Caki2 (cell line): Measurements from ENCODE around the gene ZNF586. TPM values are rescaled to one million over a fixed set of nuclear protein-coding genes. Genes with fewer than 3 reads are reported as not detected.
"Not testable (repeated sequence)": the region's sequence is repeated elsewhere in the genome, so short reads cannot be mapped to it uniquely, and the experiment has no call there.

Source experiments
- DNase-seq: peaks from one replicate; pipeline ENCODE4 v3.0.0-alpha.2; 2015; ENCODE audit warnings: low read depth
- in situ Hi-C: cut with HindIII; loops from 2 replicates; pipeline ENCODE4 v1.10.0; 2016; ENCODE audit warnings: low sequenced_read_pairs, low pct_unique_long_range_greater_than_20kb, mixed read lengths
- total RNA-seq: library from RNA; depleted of rRNA; stranded (reverse); fragments of >200 nt; shearing (Covaris generic); gene quantifications from 2 replicates; pipeline ENCODE4 v1.2.3, GENCODE V29; 2014; ENCODE audit warnings: low replicate concordance; rRNA removed

ZNF586 gene
- total RNA-seq, 1 experiment from 2014 or later = 18.7 TPM

DNA sequence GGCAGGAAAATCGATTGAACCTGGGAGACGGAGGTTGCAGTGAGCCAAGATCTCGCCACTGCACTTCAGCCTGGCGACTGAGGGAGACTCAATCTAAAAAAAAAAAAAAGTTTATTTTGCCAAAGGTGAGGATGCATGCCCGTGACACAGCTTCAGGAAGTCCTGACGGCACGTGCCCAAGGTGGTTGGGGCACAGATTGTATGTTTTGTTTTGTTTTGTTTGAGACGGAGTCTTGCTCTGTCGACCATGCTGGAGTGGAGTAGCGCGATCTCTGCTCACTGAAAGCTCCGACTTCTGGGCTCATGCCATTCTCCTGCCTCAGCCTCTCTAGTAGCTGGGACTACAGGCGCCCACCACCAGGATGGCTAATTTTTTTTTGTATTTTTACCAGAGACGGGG, 48.5 kb downstream of the ZNF586 start:
- in situ Hi-C loops = no loop called here
- DNase-seq = no peak

DNA sequence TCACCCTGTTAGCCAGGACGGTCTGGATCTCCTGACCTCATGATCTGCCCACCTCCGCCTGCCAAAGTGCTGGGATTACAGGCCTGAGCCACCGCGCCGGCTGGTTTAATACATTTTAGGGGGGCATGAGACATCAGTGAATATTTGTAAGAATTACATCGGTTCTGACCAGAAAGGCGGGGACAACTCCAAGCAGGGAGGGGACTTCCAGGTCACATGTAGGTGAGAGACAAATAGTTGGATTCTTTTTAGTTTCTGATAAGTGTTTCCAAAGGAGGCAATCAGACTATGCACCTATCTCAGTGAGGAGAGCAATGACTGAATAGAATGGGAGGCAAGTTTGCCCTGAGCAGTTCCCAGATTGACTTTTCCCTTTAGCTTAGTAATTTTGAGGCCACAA, 48.9 kb downstream of the ZNF586 start:
- no peak for DNase-seq
- in situ Hi-C loops = no loop called here

DNA sequence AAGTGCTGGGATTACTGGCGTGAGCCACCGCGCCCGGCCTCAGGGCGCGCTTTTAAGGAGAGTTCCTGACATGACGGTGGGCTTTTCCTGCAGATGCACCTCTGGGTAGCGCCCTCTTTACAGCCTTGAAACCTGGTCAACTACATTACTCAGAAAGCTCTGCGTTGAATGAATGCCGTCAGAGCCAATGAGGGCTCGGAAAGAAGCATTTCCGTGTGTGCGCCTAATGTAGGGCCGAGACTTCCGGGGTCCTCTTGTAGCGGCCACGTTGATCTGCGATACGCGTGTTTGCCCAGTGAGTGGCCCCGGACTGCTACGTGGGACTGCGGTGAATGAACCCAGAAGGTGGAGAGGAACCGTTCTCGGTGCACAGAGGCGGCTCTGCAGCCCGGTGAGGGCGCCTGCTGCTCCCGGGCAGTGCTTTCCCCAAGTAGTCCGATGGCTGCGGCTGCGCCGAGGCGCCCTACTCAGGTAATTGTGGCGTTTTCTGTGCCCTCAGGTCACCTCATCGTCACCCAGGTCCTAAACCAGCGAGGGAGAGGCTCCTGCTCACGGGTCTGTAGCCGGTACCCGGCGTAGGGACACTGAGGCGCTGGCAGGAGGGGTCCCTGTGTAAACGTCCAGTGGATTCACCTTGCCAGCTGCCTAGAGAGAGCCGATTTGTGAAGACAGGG, 50.1 kb downstream of the ZNF586 start:
- peak; percentile 95 for DNase-seq
- in situ Hi-C loops = no loop called here

DNA sequence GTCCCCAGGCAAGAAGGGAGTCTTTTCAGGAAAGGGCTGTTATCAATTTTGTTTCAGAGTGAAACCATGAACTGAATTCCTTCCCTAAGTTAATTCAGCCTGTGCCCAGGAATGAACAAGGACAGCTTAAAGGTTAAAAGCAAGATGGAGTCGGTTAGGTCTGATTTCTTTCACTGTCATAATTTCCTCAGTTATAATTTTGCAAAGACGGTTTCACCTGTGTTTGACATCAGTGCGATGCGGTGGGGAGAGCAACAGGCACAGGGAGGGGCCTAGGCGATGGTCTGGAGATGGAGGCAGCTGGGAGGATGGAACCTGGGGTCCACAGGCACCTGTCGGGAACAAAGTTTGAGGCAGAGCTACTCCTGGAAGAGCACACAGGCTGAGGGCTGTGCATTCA, 51.1 kb downstream of the ZNF586 start:
- in situ Hi-C loops = no loop called here
- DNase-seq = no peak

DNA sequence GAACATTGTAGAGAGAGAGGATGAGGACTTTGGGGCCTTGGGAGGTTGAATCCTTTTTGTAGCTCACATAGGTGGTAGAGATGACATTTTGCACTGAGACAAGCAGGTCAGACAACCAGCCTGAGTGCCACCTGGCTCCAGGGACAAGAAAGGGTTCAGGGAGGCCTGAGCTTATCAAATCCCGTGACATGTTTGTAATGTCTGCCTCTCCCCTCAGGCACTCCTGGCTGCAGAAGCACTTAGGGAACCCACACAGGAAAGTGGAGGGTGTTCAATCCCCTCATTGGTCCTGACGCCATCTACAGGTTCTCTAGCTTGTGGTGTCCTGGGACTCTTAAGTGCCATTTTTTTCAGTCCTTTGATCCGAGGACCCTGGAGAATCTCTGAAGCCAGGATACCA, 51.6 kb downstream of the ZNF586 start:
- in situ Hi-C loops, DNase-seq: not testable (repeated sequence)

DNA sequence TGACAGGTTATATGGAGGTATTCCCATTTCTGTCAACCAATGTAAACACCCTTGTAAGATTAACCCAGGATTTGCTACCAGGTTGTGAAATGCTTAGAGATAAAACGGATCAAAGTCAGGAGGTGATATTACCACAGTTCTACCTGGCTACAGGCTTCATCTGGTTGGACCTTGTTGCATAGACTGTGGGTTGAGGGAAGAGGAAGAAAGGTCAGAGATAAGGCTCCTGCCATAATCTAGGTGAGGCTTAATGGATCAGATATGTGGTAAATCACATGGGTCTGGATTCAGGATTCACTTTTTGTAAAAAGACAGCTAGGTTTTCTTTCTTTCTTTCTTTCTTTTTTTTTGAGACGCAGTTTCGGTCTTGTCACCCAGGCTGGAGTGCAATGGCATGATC, 52.0 kb downstream of the ZNF586 start:
- in situ Hi-C loops, DNase-seq: not testable (repeated sequence)

DNA sequence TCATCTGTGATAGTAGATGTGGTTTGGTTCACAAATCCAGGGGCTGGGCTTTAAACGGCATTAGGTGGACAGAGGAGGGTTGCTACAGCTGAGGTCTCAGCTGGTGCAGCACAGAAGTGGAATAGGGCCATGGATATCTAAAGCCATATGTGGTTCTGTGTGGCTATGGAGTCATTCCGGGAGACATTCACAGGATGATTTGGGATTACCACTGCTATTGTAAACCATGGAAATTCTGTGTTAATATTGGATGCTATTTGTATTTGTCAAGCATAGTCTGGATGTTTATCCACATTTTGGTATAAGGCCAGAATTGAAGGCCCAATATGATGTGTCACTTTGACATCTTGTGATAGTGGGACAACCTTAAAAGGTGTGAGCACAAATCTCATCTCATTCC, 53.7 kb downstream of the ZNF586 start:
- DNase-seq, in situ Hi-C loops: not testable (repeated sequence)

DNA sequence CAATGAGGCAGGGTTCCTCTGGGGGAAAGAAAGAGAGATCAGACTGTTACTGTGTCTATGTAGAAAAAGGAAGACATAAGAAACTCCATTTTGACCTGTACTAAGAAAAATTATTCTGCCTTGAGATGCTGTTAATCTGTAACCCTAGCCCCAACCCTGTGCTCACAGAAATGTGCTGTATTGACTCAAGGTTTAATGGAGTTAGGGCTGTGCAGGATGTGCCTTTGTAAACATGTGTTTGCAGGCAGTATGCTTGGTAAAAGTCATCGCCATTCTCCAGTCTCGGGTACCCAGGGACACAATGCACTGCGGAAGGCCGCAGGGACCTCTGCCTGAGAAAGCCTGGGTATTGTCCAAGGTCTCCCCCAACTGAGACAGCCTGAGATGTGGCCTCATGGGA, 54.1 kb downstream of the ZNF586 start:
- in situ Hi-C loops, DNase-seq: not testable (repeated sequence)

DNA sequence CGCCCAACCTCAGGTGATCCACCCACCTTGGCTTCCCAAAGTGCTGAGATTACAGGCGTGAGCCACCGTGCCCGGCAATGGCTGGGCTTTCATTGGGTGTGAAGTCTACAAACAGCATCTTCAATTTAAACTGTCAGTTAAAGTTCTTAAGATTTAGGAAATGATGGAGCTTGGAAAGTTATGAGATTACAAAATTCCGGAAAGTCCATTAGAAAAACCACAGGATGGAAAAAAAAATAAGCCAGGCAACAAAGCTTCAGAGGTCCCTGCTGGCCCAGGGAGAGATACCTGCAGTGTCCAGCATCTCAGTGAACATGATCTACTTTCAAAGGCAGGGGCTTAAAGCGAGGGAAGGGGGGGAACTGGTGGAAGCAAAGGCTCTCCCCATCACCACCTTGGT, 56.0 kb downstream of the ZNF586 start:
- in situ Hi-C loops = no loop called here
- DNase-seq = no peak

DNA sequence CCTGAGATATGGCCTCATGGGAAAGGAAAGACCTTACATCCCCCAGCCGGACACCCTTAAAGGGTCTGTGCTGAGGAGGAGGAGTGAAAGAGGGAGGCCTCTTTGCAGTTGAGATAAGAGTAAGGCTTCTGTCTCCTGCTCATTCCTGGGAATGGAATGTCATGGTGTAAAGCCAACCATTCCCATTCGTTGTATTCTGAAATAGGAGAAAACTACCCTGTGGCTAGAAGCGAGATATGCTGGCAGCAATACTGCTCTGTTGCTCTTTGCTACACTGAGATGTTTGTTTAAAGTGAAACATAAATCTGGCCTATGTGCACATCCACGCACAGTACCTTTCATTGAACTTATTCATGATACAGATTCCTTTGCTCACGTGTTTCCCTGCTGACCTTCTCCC, 59.8 kb downstream of the ZNF586 start:
- in situ Hi-C loops = no loop called here
- no peak for DNase-seq

DNA sequence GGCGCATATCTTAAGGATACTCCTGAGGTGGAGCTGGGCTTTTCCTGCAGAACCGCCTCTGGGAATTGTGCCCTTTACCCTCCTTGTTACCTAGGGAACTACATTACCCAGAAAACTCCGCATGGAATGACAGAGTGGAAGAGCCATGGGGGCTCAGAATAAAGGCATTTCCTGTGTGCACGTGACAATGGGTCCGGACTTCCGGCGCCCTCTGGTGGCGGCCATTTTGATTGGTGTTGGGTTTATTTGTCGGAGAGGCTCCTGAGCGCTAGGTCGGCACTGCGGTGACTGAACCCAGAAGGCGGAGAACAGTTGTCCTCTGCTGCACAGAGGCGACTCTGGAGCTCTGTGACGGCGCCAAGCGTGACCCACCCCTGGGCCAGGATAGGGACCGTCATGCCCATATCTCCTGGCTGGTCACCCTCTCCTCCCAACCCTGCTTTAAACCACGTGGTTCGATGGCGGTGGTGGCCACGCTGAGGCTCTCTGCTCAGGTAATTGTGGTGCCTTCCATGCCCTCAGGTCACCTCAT, 60.7 kb downstream of the ZNF586 start, which contains the start of gene ZNF587B:
Gene ZNF587B (plus strand): TSS at position 229 of the 532 bp plus-strand sequence. CDS start 230 bp downstream, at position 459.
- in situ Hi-C loops = no loop called here
- no peak for DNase-seq

Other genes starting within 250 kb of the ZNF586 start
- gene ZNF549, start 242.3 kb upstream of the ZNF586 start, total RNA-seq = 1.5 and 3.3 TPM in 2 replicates
- gene ZNF550, start 209.8 kb upstream of the ZNF586 start, total RNA-seq = 5.5 and 14.9 TPM in 2 replicates
- gene ZNF416, start 190.8 kb upstream of the ZNF586 start, total RNA-seq = 5.0 and 14.8 TPM in 2 replicates
- gene ZIK1, start 185.5 kb upstream of the ZNF586 start, total RNA-seq = 4.3 and 6.9 TPM in 2 replicates
- 5.2 and 13.3 TPM in 2 replicates for gene ZNF530, start 169.8 kb upstream of the ZNF586 start, total RNA-seq
- gene ZNF134, start 155.4 kb upstream of the ZNF586 start, total RNA-seq = 9.4 and 17.0 TPM in 2 replicates
- gene ZNF211, start 136.5 kb upstream of the ZNF586 start, total RNA-seq = 4.1 and 8.3 TPM in 2 replicates
- not detected in 2 replicates for gene ZSCAN4, start 100.7 kb upstream of the ZNF586 start, total RNA-seq
- gene ZNF551, start 87.7 kb upstream of the ZNF586 start, total RNA-seq = 7.8 and 23.9 TPM in 2 replicates
- not detected in 2 replicates for gene ZNF154, start 60.5 kb upstream of the ZNF586 start, total RNA-seq
- not detected in 2 replicates for gene ZNF671, start 42.1 kb upstream of the ZNF586 start, total RNA-seq
- gene ZNF776, start 22.9 kb upstream of the ZNF586 start, total RNA-seq = 4.0 and 19.4 TPM in 2 replicates
- gene ZNF552, start 45.2 kb downstream of the ZNF586 start, total RNA-seq = 2.5 and 8.1 TPM in 2 replicates
- gene ZNF587B, start 60.6 kb downstream of the ZNF586 start, total RNA-seq = 9.8 and 11.2 TPM in 2 replicates
- gene ZNF587, start 80.2 kb downstream of the ZNF586 start, total RNA-seq = 29.5 and 30.6 TPM in 2 replicates
- gene ZNF814, start 119.4 kb downstream of the ZNF586 start, total RNA-seq = 0.38 and 3.6 TPM in 2 replicates
- gene ZNF417, start 146.9 kb downstream of the ZNF586 start, total RNA-seq = 7.5 and 13.2 TPM in 2 replicates
- gene ZNF418, start 165.7 kb downstream of the ZNF586 start, total RNA-seq = not detected in 2 replicates
- 3.2 and 9.1 TPM in 2 replicates for gene ZNF256, start 178.0 kb downstream of the ZNF586 start, total RNA-seq
- gene C19orf18, start 204.9 kb downstream of the ZNF586 start, total RNA-seq = not detected in 2 replicates
- 13.0 and 19.5 TPM in 2 replicates for gene ZNF606, start 233.1 kb downstream of the ZNF586 start, total RNA-seq